Fibroblast of mammary gland (primary cell): ENCODE results near the gene CSTPP1.
A peak's percentile ranks its signal among the peaks of the same experiment; 100 is the strongest.

ENCODE experiments used
- DNase-seq: peaks from one replicate; pipeline ENCODE4 v3.0.0-alpha.2; 2010; ENCODE audit warnings: low read depth
- H3K4me3 ChIP-seq: 2 replicates; pipeline ENCODE4 v1.5.1; 2011; ENCODE audit warnings: low read depth, mild to moderate bottlenecking, low read length, moderate library complexity; ENCODE audit not compliant: control insufficient read depth
- CTCF ChIP-seq: conservative IDR thresholded peaks from 2 replicates; pipeline ENCODE4 v1.5.1; 2011; ENCODE audit warnings: low read depth, low read length, inconsistent platforms; ENCODE audit not compliant: control insufficient read depth, insufficient read depth

The CSTPP1 gene

GRCh38 chr11:47172740-47173336 is 236.3 kb downstream of the CSTPP1 start:
- no peak for TF ChIP-seq CTCF
- H3K4me3 ChIP-seq = no peak overlapping the region
- no peak for DNase-seq

GRCh38 chr11:47175746-47176327 is 239.3 kb downstream of the CSTPP1 start:
- TF ChIP-seq CTCF = no peak
- H3K4me3 ChIP-seq = peak overlapping the region; percentile 97
- DNase-seq = no peak

- TF ChIP-seq CTCF = no peak
- DNase-seq = peak; percentile 91
- H3K4me3 ChIP-seq = peak within 1 kb of the TSS; percentile 97
Observed at GRCh38 chr11:47176328-47177228, 240.0 kb downstream of the CSTPP1 start, which contains the start of gene ARFGAP2. ARFGAP2 (minus strand) TSS chr11:47176879; CDS start chr11:47176853, 26 bp downstream.

DNA sequence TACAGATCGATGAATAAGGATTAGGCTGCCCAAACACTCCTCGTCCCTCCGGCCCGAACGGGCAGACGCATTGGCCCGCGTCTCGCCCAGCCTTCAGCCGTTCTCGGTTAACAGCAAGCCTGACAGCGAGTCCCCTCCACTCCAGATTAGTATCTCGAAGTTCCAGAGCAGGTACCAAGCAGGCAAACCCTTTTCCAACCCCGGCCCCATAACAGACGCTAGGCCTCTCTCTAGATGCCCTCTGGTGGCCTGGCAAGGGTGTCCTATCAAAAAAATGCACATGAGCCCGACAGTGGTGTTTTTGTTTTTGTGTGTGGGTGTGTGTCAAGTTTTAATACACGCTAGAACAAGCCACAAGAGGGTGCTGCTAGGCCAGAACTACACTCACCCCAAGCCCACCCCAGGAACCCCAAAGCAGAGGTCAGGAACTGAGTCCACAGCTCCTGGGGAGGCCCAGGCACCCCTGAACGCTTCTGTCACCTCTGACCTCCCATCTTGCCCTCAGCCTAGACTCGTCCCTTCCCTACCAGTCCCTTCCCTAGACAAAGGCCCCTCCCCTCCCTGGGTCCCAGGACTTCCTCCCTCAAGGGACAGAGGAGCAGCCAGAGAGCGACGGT is 240.8 kb downstream of the CSTPP1 start:
- peak; percentile 83 for DNase-seq
- H3K4me3 ChIP-seq = peak overlapping the region; percentile 62
- TF ChIP-seq CTCF = peak; percentile 66

DNA sequence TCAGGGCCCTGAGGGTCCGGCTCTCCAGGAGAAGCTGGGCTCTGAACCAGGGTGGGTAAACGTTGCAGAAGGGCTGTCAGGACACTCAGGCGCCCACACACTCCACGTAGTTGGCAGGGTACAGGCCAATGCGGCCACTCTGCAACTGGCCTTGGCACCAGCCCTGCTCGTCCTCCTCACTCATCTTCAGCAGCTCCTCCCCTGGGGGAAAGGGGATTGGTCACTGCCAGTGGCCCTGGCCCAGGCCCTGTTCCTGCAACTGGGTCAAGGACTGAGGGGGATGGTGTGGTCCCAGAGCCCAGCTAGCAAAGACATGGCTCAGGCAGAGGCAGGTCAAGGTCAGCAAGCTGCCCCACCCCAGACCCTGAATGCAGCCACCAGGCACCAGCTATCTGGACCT is 241.3 kb downstream of the CSTPP1 start:
- DNase-seq = no peak
- no peak for TF ChIP-seq CTCF
- no peak overlapping the region for H3K4me3 ChIP-seq

DNA sequence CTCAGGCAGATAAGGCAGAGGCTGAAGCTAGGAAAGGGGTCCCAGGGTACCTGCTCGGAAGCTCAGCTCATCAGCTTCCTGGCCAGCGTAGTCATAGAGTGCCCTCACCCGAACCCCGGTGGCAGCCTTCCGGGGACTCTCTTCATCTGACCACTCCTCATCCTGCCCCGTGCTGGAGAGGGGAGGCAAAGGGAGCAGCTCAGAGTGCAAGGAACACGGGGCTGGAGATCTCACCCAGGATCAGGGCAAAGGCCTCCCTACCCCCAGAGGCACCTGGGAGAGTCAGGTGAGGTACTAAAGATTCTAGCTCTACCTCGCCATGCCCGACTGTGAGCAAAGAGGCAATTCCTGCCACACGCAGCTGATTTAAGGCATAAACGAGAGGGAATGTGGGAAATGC is 241.8 kb downstream of the CSTPP1 start:
- TF ChIP-seq CTCF = no peak
- no peak overlapping the region for H3K4me3 ChIP-seq
- DNase-seq = no peak
